Activated T-helper 1 cell treated with anti-CD3 and anti-CD28 coated beads, Interleukin-12 subunit alpha, Interleukin-12 subunit beta, Interleukin-2, Interleukin-4 antibody, amounts not matched to agents 30 ng/mL and 10 ng/mL and 1 ng/mL, durations not matched to agents 14 hours and 24 hours and 36 hours (primary cell): ENCODE results near the gene SLC25A19. TPM values are rescaled to one million over a fixed set of nuclear protein-coding genes. Genes with fewer than 3 reads are reported as not detected.
"Not testable (repeated sequence)": the region's sequence is repeated elsewhere in the genome, so short reads cannot be mapped to it uniquely, and the experiment has no call there.

ENCODE experiments used
- DNase-seq: peaks from one replicate; pipeline ENCODE4 v3.0.0; 2021; ENCODE audit warnings: low spot score
- H3K27ac Mint-ChIP-seq: one replicate; pipeline ENCODE4 v1.8.0; 2021; ENCODE audit warnings: mild to moderate bottlenecking, mixed read lengths
- H3K27me3 Mint-ChIP-seq: one replicate; pipeline ENCODE4 v1.8.0; 2022; ENCODE audit warnings: mild to moderate bottlenecking, moderate library complexity, mixed read lengths; ENCODE audit not compliant: insufficient read depth
- H3K36me3 Mint-ChIP-seq: one replicate; pipeline ENCODE4 v1.8.0; 2021; ENCODE audit warnings: low read depth, mixed read lengths
- H3K4me1 Mint-ChIP-seq: one replicate; pipeline ENCODE4 v1.8.0; 2021; ENCODE audit warnings: low read depth, mixed read lengths
- H3K4me3 Mint-ChIP-seq: one replicate; pipeline ENCODE4 v1.8.0; 2021; ENCODE audit warnings: mild to moderate bottlenecking, moderate library complexity, mixed read lengths
- H3K9me3 Mint-ChIP-seq: one replicate; pipeline ENCODE4 v1.8.0; 2021; ENCODE audit warnings: mixed read lengths
- intact Hi-C: fragments of 100-400 bp; cut with micrococcal nuclease; formaldehyde crosslinking; loops from one replicate; pipeline ENCODE4 v1.15.1; 2024
- total RNA-seq: library from RNA; stranded (reverse); gene quantifications from 2 replicates; pipeline ENCODE4 v1.2.3, GENCODE V29; 2022

Gene SLC25A19
- total RNA-seq, 1 donor from 2014 or later = 126 TPM

GRCh38 chr17:75292810-75293448 lies 3.7 kb upstream of the SLC25A19 start:
- H3K27ac Mint-ChIP-seq, H3K27me3 Mint-ChIP-seq, H3K9me3 Mint-ChIP-seq, DNase-seq, intact Hi-C loops, H3K4me3 Mint-ChIP-seq: not testable (repeated sequence)
- H3K36me3 Mint-ChIP-seq = peaks cover 15% of the 10 kb centered on the region
- peaks cover 35% of the 10 kb centered on the region for H3K4me1 Mint-ChIP-seq

- H3K27me3 Mint-ChIP-seq = no peaks in the 10 kb centered on the region
- DNase-seq = no peak
Observed at GRCh38 chr17:75289832-75290337, 652 bp upstream of the SLC25A19 start.

GRCh38 chr17:75288770-75289114 lies 491 bp downstream of the SLC25A19 start:
- Mint-ChIP-seq H3K27me3 (no peaks in the 10 kb centered on the region), H3K9me3 (no peaks in the 10 kb centered on the region), H3K4me3 (peak overlapping the region; percentile 97), H3K36me3 (peaks cover 30% of the 10 kb centered on the region), H3K27ac (peak overlapping the region; percentile 100), H3K4me1 (peaks cover 17% of the 10 kb centered on the region)
- peak; percentile 34 for DNase-seq
- intact Hi-C loops = loop anchor here (1.0 to 2.0 kb wide), 14 partner anchors 9 to 496 kb away; partner anchors contain the start of genes CDR2L, GGA3, GRB2 and JPT1

More at GRCh38 chr17:75289832-75290337, 652 bp upstream of the SLC25A19 start:
- H3K4me1 Mint-ChIP-seq = peaks cover 21% of the 10 kb centered on the region
- H3K27ac Mint-ChIP-seq = peak overlapping the region; percentile 100
- peak overlapping the region; percentile 97 for H3K4me3 Mint-ChIP-seq
- no peaks in the 10 kb centered on the region for H3K9me3 Mint-ChIP-seq
- H3K36me3 Mint-ChIP-seq = peaks cover 27% of the 10 kb centered on the region
- intact Hi-C loops = loop anchor here (1.0 to 2.0 kb wide), 15 partner anchors 7 to 494 kb away; partner anchors contain the start of genes CDR2L, GGA3, GRB2 and JPT1

GRCh38 chr17:75288359-75288758 lies 874 bp downstream of the SLC25A19 start:
- no peak for DNase-seq
- Mint-ChIP-seq H3K4me3 (peak overlapping the region; percentile 97), H3K36me3 (peaks cover 34% of the 10 kb centered on the region), H3K27me3 (no peaks in the 10 kb centered on the region), H3K4me1 (peaks cover 20% of the 10 kb centered on the region), H3K27ac (peak overlapping the region; percentile 100), H3K9me3 (no peaks in the 10 kb centered on the region)
- intact Hi-C loops = loop anchor here (2.0 kb wide), 3 partner anchors 38 to 378 kb away; partner anchors contain the start of genes RECQL5, SAP30BP and TMEM94

GRCh38 chr17:75287221-75287620 lies 2.0 kb downstream of the SLC25A19 start:
- Mint-ChIP-seq H3K27ac (no peak overlapping the region), H3K27me3 (no peaks in the 10 kb centered on the region), H3K4me1 (peaks cover 22% of the 10 kb centered on the region), H3K4me3 (peak overlapping the region; percentile 97), H3K36me3 (peaks cover 36% of the 10 kb centered on the region), H3K9me3 (no peaks in the 10 kb centered on the region)
- intact Hi-C loops = no loop called here
- DNase-seq = no peak

GRCh38 chr17:75285123-75285522 lies 4.1 kb downstream of the SLC25A19 start:
- no peaks in the 10 kb centered on the region for H3K27me3 Mint-ChIP-seq
- intact Hi-C loops = no loop called here
- H3K4me1 Mint-ChIP-seq = peaks cover 18% of the 10 kb centered on the region
- H3K36me3 Mint-ChIP-seq = peaks cover 42% of the 10 kb centered on the region
- DNase-seq = no peak
- no peak overlapping the region for H3K27ac Mint-ChIP-seq
- no peaks in the 10 kb centered on the region for H3K9me3 Mint-ChIP-seq
- H3K4me3 Mint-ChIP-seq = no peak overlapping the region

- H3K27ac Mint-ChIP-seq, H3K4me1 Mint-ChIP-seq, H3K27me3 Mint-ChIP-seq, intact Hi-C loops, H3K4me3 Mint-ChIP-seq, H3K9me3 Mint-ChIP-seq, DNase-seq: not testable (repeated sequence)
- peaks cover 22% of the 10 kb centered on the region for H3K36me3 Mint-ChIP-seq
Observed at GRCh38 chr17:75280189-75280588, 9.0 kb downstream of the SLC25A19 start.

GRCh38 chr17:75277664-75278071 lies 11.6 kb downstream of the SLC25A19 start:
- Mint-ChIP-seq H3K27ac (no peak overlapping the region), H3K4me3 (no peak overlapping the region), H3K36me3 (peaks cover 27% of the 10 kb centered on the region), H3K9me3 (no peaks in the 10 kb centered on the region), H3K27me3 (no peaks in the 10 kb centered on the region), H3K4me1 (peaks cover 15% of the 10 kb centered on the region)
- DNase-seq = no peak
- intact Hi-C loops = loop anchor here (10.0 kb wide), 1 partner anchor 307 kb away; the partner anchor contains the start of gene MYO15B

- Mint-ChIP-seq H3K4me1 (peaks cover 33% of the 10 kb centered on the region), H3K27ac (no peak overlapping the region), H3K36me3 (peaks cover 27% of the 10 kb centered on the region), H3K4me3 (peak overlapping the region; percentile 34), H3K9me3 (no peaks in the 10 kb centered on the region), H3K27me3 (no peaks in the 10 kb centered on the region)
- no peak for DNase-seq
- intact Hi-C loops = loop anchor here (10.0 kb wide), 1 partner anchor 311 kb away; the partner anchor contains the start of gene MYO15B
Observed at GRCh38 chr17:75273977-75274708, 15.1 kb downstream of the SLC25A19 start.

GRCh38 chr17:75272848-75273184 lies 16.4 kb downstream of the SLC25A19 start:
- peaks cover 36% of the 10 kb centered on the region for H3K4me1 Mint-ChIP-seq
- H3K27me3 Mint-ChIP-seq = no peaks in the 10 kb centered on the region
- peak overlapping the region; percentile 43 for H3K27ac Mint-ChIP-seq
- intact Hi-C loops = loop anchor here (10.0 kb wide), 1 partner anchor 312 kb away; the partner anchor contains the start of gene MYO15B
- DNase-seq = no peak
- peaks cover 25% of the 10 kb centered on the region for H3K36me3 Mint-ChIP-seq
- H3K4me3 Mint-ChIP-seq = peak overlapping the region; percentile 92
- H3K9me3 Mint-ChIP-seq = no peaks in the 10 kb centered on the region

- Mint-ChIP-seq H3K4me3 (peak overlapping the region; percentile 92), H3K27ac (peak overlapping the region; percentile 86), H3K27me3 (no peaks in the 10 kb centered on the region), H3K36me3 (peaks cover 25% of the 10 kb centered on the region), H3K9me3 (no peaks in the 10 kb centered on the region), H3K4me1 (peaks cover 36% of the 10 kb centered on the region)
- intact Hi-C loops = loop anchor here (1.0 to 10.0 kb wide), 5 partner anchors 17 to 313 kb away; partner anchors contain the start of genes MYO15B, SLC25A19 and SUMO2
- DNase-seq = no peak
Observed at GRCh38 chr17:75271955-75272847, 17.0 kb downstream of the SLC25A19 start.
